CD4-positive, alpha-beta T cell treated with Interleukin-1 beta for 1 hour (primary cell): Measurements from ENCODE around the gene WNT11.
"Not testable (repeated sequence)": the region's sequence is repeated elsewhere in the genome, so short reads cannot be mapped to it uniquely, and the experiment has no call there.

Experiments
- DNase-seq, 2 donors: peaks; one replicate each; pipeline ENCODE4 v3.0.0-alpha.2; 2020 to 2022

Gene WNT11

GRCh38 chr11:76200006-76200940 is 6.0 kb downstream of the WNT11 start:
- DNase-seq: no peak

- DNase-seq: not testable (repeated sequence)
Observed at GRCh38 chr11:76198691-76199090, 7.6 kb downstream of the WNT11 start.

GRCh38 chr11:76197941-76198640 is 8.2 kb downstream of the WNT11 start:
- no peak for DNase-seq

GRCh38 chr11:76197332-76197731 is 9.0 kb downstream of the WNT11 start:
- no peak for DNase-seq

GRCh38 chr11:76196849-76197248 is 9.5 kb downstream of the WNT11 start:
- DNase-seq: no peak

- no peak for DNase-seq
Observed at GRCh38 chr11:76194872-76195668, 11.2 kb downstream of the WNT11 start.

GRCh38 chr11:76193219-76193618 is 13.1 kb downstream of the WNT11 start:
- no peak for DNase-seq

- no peak for DNase-seq
Observed at GRCh38 chr11:76190376-76190775, 15.9 kb downstream of the WNT11 start.

GRCh38 chr11:76189682-76190081 is 16.6 kb downstream of the WNT11 start:
- no peak for DNase-seq

- DNase-seq: no peak
Observed at GRCh38 chr11:76188873-76189272, 17.4 kb downstream of the WNT11 start.

- no peak for DNase-seq
Observed at GRCh38 chr11:76186776-76187279, 19.5 kb downstream of the WNT11 start.

GRCh38 chr11:76185931-76186401 is 20.3 kb downstream of the WNT11 start:
- no peak for DNase-seq

GRCh38 chr11:76185511-76185910 is 20.8 kb downstream of the WNT11 start:
- no peak for DNase-seq

- DNase-seq: no peak
Observed at GRCh38 chr11:76184551-76184993, 21.7 kb downstream of the WNT11 start.

- no peak for DNase-seq
Observed at GRCh38 chr11:76181371-76181770, 24.9 kb downstream of the WNT11 start.

GRCh38 chr11:76179147-76179546 is 27.2 kb downstream of the WNT11 start:
- no peak for DNase-seq

- DNase-seq: no peak
Observed at GRCh38 chr11:76177250-76177686, 29.0 kb downstream of the WNT11 start.

GRCh38 chr11:76176463-76176862 is 29.8 kb downstream of the WNT11 start:
- DNase-seq: no peak

- DNase-seq: no peak
Observed at GRCh38 chr11:76175783-76176182, 30.5 kb downstream of the WNT11 start.

GRCh38 chr11:76174330-76174729 is 32.0 kb downstream of the WNT11 start:
- no peak for DNase-seq

- no peak for DNase-seq
Observed at GRCh38 chr11:76173663-76174062, 32.6 kb downstream of the WNT11 start.

- DNase-seq: no peak
Observed at GRCh38 chr11:76172583-76172982, 33.7 kb downstream of the WNT11 start.

- no peak for DNase-seq
Observed at GRCh38 chr11:76170468-76170867, 35.8 kb downstream of the WNT11 start.
